GM23338 (cell line): Measurements from ENCODE around the gene MS4A6A. TPM values are rescaled to one million over a fixed set of nuclear protein-coding genes. Genes with fewer than 3 reads are reported as not detected.

Source experiments
- ATAC-seq: fragments of 200-7000 bp; cut with Tn5 transposase; 3 replicates; pipeline ENCODE4 v1.9.1; 2020
- DNase-seq: peaks from one replicate; pipeline ENCODE4 v3.0.0-alpha.2; 2015; ENCODE audit warnings: low spot score
- H2AFZ ChIP-seq: fragments of 200-600 bp; sonication (generic); 2 replicates; pipeline ENCODE4 v1.8.0; 2016; ENCODE audit warnings: antibody characterized with exemption, mild to moderate bottlenecking, moderate library complexity
- H3F3A ChIP-seq: fragments of 200-600 bp; sonication (generic); replicated peaks from 2 replicates; pipeline ENCODE4 v1.8.0; 2017; ENCODE audit warnings: antibody characterized with exemption, mixed run types, low read depth
- H3K27ac ChIP-seq: fragments of 200-600 bp; sonication (generic); 2 replicates; pipeline ENCODE4 v1.6.1; 2016; ENCODE audit warnings: low read depth
- H3K27me3 ChIP-seq: fragments of 200-600 bp; sonication (generic); 2 replicates; pipeline ENCODE4 v1.8.0; 2016; ENCODE audit warnings: mild to moderate bottlenecking, mixed run types, moderate library complexity; ENCODE audit not compliant: insufficient read depth
- H3K36me3 ChIP-seq: fragments of 200-600 bp; sonication (generic); 2 replicates; pipeline ENCODE4 v1.8.0; 2016; ENCODE audit warnings: mild to moderate bottlenecking; ENCODE audit not compliant: insufficient read depth
- H3K4me1 ChIP-seq: fragments of 200-600 bp; sonication (generic); 2 replicates; pipeline ENCODE4 v1.8.0; 2016; ENCODE audit warnings: mild to moderate bottlenecking, moderate library complexity; ENCODE audit not compliant: insufficient read depth
- H3K4me2 ChIP-seq: fragments of 200-600 bp; sonication (generic); 2 replicates; pipeline ENCODE4 v1.7.1; 2017; ENCODE audit warnings: mixed run types
- H3K4me3 ChIP-seq: fragments of 200-600 bp; sonication (generic); 2 replicates; pipeline ENCODE4 v1.6.1; 2016; ENCODE audit warnings: mixed run types
- H3K79me2 ChIP-seq: fragments of 200-600 bp; sonication (generic); replicated peaks from 2 replicates; pipeline ENCODE4 v1.8.0; 2017; ENCODE audit warnings: mild to moderate bottlenecking; ENCODE audit not compliant: insufficient read depth
- H3K9me2 ChIP-seq: fragments of 200-600 bp; sonication (generic); 2 replicates; pipeline ENCODE4 v1.8.0; 2017; ENCODE audit not compliant: insufficient read depth
- H4K20me1 ChIP-seq: fragments of 200-600 bp; sonication (generic); replicated peaks from 2 replicates; pipeline ENCODE4 v1.8.0; 2017; ENCODE audit warnings: mild to moderate bottlenecking; ENCODE audit not compliant: insufficient read depth
- H3K27ac Mint-ChIP-seq: 2 replicates; pipeline ENCODE4 v1.8.0; 2020; ENCODE audit warnings: inconsistent platforms, mild to moderate bottlenecking, moderate library complexity, mixed read lengths
- H3K27me3 Mint-ChIP-seq: 3 replicates; pipeline ENCODE4 v1.8.0; 2022; ENCODE audit warnings: low read depth, mild to moderate bottlenecking, moderate library complexity, mixed read lengths, inconsistent platforms; ENCODE audit not compliant: insufficient read depth, poor library complexity
- H3K36me3 Mint-ChIP-seq: 3 replicates; pipeline ENCODE4 v1.8.0; 2021; ENCODE audit warnings: low read depth, mild to moderate bottlenecking, inconsistent platforms, moderate library complexity, mixed read lengths
- H3K4me1 Mint-ChIP-seq: 3 replicates; pipeline ENCODE4 v1.8.0; 2020; ENCODE audit warnings: mild to moderate bottlenecking, inconsistent platforms, mixed read lengths
- H3K4me3 Mint-ChIP-seq: 3 replicates; pipeline ENCODE4 v1.8.0; 2021; ENCODE audit warnings: moderate library complexity, mild to moderate bottlenecking, inconsistent platforms, mixed read lengths
- H3K9me3 Mint-ChIP-seq: 3 replicates; pipeline ENCODE4 v1.8.0; 2020; ENCODE audit warnings: moderate library complexity, mild to moderate bottlenecking, inconsistent platforms, mixed read lengths
- CREB1 ChIP-seq: fragments of 250-450 bp; sonication (Bioruptor Pico); IDR thresholded peaks from 2 replicates; pipeline ENCODE4 v1.5.0; 2020; ENCODE audit warnings: low read depth, mild to moderate bottlenecking, moderate library complexity
- CTCF ChIP-seq, 2 experiments: fragments of 200-600 bp in 1 of 2; sonication (generic) in 1 of 2; conservative IDR thresholded peaks; 2 replicates each; pipeline versions ENCODE4 v1.5.1 to v1.6.1; 2016 to 2017; ENCODE audit warnings: antibody characterized with exemption in 2 of 2, low read depth in 2 of 2, mild to moderate bottlenecking in 2 of 2, moderate library complexity in 1 of 2
- ETS1 ChIP-seq: IDR thresholded peaks from 2 replicates; pipeline ENCODE4 v1.6.1; 2016; ENCODE audit warnings: antibody characterized with exemption
- EZH2 ChIP-seq: fragments of 200-600 bp; sonication (generic); IDR thresholded peaks from one replicate; pipeline ENCODE4 v1.8.0; 2017; ENCODE audit warnings: antibody characterized with exemption, mild to moderate bottlenecking, low read depth; ENCODE audit not compliant: unreplicated experiment
- EZH2phosphoT487 ChIP-seq: fragments of 200-600 bp; sonication (generic); IDR thresholded peaks from one replicate; pipeline ENCODE4 v1.8.1; 2018; ENCODE audit warnings: antibody characterized with exemption; ENCODE audit not compliant: unreplicated experiment
- JUNB ChIP-seq: IDR thresholded peaks from one replicate; pipeline ENCODE4 v1.6.1; 2016; ENCODE audit warnings: antibody characterized with exemption; ENCODE audit not compliant: unreplicated experiment
- NANOG ChIP-seq: IDR thresholded peaks from 2 replicates; pipeline ENCODE4 v1.6.1; 2016; ENCODE audit warnings: antibody characterized with exemption, borderline replicate concordance
- POLR2AphosphoS5 ChIP-seq: IDR thresholded peaks from 2 replicates; pipeline ENCODE4 v1.6.1; 2016; ENCODE audit warnings: antibody characterized with exemption, low read depth
- REST ChIP-seq: IDR thresholded peaks from one replicate; pipeline ENCODE4 v1.6.1; 2018; ENCODE audit warnings: antibody characterized with exemption; ENCODE audit not compliant: unreplicated experiment
- STAT1 ChIP-seq: IDR thresholded peaks from one replicate; pipeline ENCODE4 v1.6.1; 2016; ENCODE audit warnings: antibody characterized with exemption; ENCODE audit not compliant: unreplicated experiment
- ZNF114 ChIP-seq: fragments of 250-450 bp; sonication (Bioruptor Pico); IDR thresholded peaks from 2 replicates; pipeline ENCODE4 v1.5.0; 2020; ENCODE audit warnings: mild to moderate bottlenecking, moderate library complexity
- ZNF331 ChIP-seq: fragments of 250-450 bp; sonication (Bioruptor Pico); IDR thresholded peaks from 2 replicates; pipeline ENCODE4 v1.5.0; 2020; ENCODE audit warnings: low read depth, mild to moderate bottlenecking, moderate library complexity
- ZNF462 ChIP-seq: fragments of 250-450 bp; sonication (Bioruptor Pico); IDR thresholded peaks from 2 replicates; pipeline ENCODE4 v1.5.0; 2020; ENCODE audit warnings: mild to moderate bottlenecking, moderate library complexity
- polyA plus RNA-seq: library from polyadenylated mRNA; unstranded; fragments of >200 nt; fragmentation: Nextera tagmentation; extraction: Ambion mirVana; gene quantifications from 2 replicates; pipeline ENCODE4 v1.2.1, GENCODE V29; 2016
- total RNA-seq: library from RNA; depleted of rRNA; stranded (reverse); fragments of >200 nt; shearing (Covaris generic); gene quantifications from 2 replicates; pipeline ENCODE4 v1.2.3, GENCODE V29; 2014

MS4A6A gene
- total and polyA plus RNA-seq, 2 experiments from 2014 or later: not detected

- peaks cover 2% of the 10 kb centered on the region; the same call in 1 of the 2 replicates for H3K36me3 ChIP-seq
- H3K4me2 ChIP-seq: no peak overlapping the region
- ATAC-seq (no peak), DNase-seq (no peak)
- Mint-ChIP-seq H3K4me1 (peaks cover 4% of the 10 kb centered on the region; the same call in 2 of the 3 replicates), H3K9me3 (peaks cover 21% of the 10 kb centered on the region), H3K27ac (no peak overlapping the region), H3K4me3 (no peak overlapping the region), H3K27me3 (no peaks in the 10 kb centered on the region), H3K36me3 (peaks cover 10% of the 10 kb centered on the region)
- H3K27ac ChIP-seq: no peak overlapping the region
- no peak overlapping the region for H2AFZ ChIP-seq
- no peaks in the 10 kb centered on the region for H4K20me1 ChIP-seq
- H3K79me2 ChIP-seq: no peaks in the 10 kb centered on the region
- no peaks in the 10 kb centered on the region for H3K9me2 ChIP-seq
- TF ChIP-seq ETS1 (no peak), NANOG (no peak), STAT1 (no peak), POLR2AphosphoS5 (no peak), CTCF (conservative IDR thresholded peaks at IDR 0.05; ENCODE audit: low read depth in 2 of 2) (no peak), REST (no peak), CREB1 (CRISPR knock-in tag) (no peak), ZNF114 (CRISPR knock-in tag) (no peak), ZNF462 (no peak), EZH2 (no peak), EZH2phosphoT487 (no peak), ZNF331 (CRISPR knock-in tag) (no peak), JUNB (no peak)
- H3F3A ChIP-seq: no peaks in the 10 kb centered on the region
- H3K27me3 ChIP-seq: no peaks in the 10 kb centered on the region
- H3K4me3 ChIP-seq: no peak overlapping the region
- no peaks in the 10 kb centered on the region for H3K4me1 ChIP-seq
These were observed 14.6 kb upstream of the MS4A6A start for GRCh38 chr11:60197442-60197841.
